Measurements from ENCODE around the gene DENND5B.
"Not testable (repeated sequence)": the region's sequence is repeated elsewhere in the genome, so short reads cannot be mapped to it uniquely, and the experiment has no call there.

DENND5B gene

DNA sequence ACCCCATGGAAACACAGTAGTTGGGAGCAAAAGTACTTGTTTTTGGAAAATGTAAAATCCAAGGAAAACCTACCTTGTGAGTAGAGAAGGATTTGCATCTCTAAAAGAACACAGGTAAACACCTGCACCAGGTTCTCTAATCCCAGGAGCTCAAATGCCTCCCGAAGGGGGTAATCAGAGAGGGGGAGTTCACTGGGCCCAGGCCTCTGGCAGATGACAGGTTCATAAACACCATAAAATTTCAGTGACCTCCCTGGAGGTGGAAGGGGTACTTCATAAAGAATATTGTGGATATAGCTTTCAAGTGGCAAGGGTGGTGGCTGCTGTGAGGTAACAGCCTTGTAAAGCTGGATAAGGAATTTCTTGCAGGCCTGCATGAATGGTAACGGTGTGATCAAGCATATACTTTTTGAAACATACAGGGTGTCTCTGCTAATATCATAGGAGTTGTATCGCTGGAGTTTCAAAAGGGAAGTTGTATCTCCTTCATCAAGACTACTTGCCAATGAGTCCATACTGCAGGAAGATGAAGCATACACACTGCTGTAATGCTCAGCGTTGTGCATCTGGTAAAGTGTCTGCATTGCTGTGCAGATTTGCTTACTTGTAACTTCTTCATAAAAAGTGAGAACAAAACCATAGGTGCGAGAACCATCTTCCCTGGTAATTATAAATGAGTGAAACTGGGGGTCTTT lies 111.3 kb downstream of the DENND5B start:
- Mint-ChIP-seq H3K36me3 (no peaks in the 10 kb centered on the region), H3K4me1 (no peaks in the 10 kb centered on the region), H3K4me3 (no peak overlapping the region), H3K9me3 (no peaks in the 10 kb centered on the region), H3K27ac (no peak overlapping the region), H3K27me3 (no peaks in the 10 kb centered on the region)

DNA sequence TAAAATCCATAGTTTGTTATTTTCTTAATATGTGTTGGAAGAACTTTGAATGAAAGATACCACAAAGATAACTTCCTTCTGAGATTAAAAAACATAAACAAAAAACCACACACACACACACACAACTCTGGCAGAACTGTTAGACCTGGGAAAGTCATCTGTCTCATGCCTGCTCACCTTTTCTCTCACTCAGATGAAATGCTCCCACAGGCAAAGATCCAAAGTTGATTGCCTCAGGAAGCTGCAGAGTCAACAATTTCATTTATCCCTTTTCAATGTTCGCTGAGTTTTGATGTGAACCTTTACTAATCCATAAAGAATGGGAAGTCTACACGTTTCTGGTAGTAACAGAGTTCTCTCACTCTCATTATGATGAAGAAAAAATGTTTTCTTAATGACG lies 112.0 kb downstream of the DENND5B start:
- Mint-ChIP-seq H3K4me3 (no peak overlapping the region), H3K27me3 (no peaks in the 10 kb centered on the region), H3K27ac (no peak overlapping the region), H3K9me3 (no peaks in the 10 kb centered on the region), H3K36me3 (no peaks in the 10 kb centered on the region), H3K4me1 (no peaks in the 10 kb centered on the region)

DNA sequence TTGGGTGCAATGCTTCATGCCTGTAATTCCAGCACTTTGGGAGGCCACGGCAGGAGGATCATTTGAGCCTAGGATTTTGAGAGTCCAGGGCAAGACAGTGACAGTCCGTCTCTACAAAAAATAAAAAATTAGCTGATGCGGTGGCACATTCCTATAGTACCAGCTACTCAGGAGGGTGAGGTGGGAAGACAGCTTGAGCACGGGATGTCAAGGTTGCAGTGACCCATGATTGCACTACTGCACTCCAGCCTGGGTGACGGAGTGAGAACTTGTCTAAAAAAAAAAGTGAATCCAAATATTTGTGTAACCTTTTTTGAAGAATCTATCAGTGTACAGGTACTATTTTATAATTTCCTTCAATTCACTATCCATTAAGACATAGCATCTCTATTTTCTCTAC lies 112.5 kb downstream of the DENND5B start:
- H3K4me1 Mint-ChIP-seq = no peaks in the 10 kb centered on the region
- no peak overlapping the region for H3K27ac Mint-ChIP-seq
- H3K4me3 Mint-ChIP-seq = no peak overlapping the region
- no peaks in the 10 kb centered on the region for H3K9me3 Mint-ChIP-seq
- no peaks in the 10 kb centered on the region for H3K27me3 Mint-ChIP-seq
- no peaks in the 10 kb centered on the region for H3K36me3 Mint-ChIP-seq

DNA sequence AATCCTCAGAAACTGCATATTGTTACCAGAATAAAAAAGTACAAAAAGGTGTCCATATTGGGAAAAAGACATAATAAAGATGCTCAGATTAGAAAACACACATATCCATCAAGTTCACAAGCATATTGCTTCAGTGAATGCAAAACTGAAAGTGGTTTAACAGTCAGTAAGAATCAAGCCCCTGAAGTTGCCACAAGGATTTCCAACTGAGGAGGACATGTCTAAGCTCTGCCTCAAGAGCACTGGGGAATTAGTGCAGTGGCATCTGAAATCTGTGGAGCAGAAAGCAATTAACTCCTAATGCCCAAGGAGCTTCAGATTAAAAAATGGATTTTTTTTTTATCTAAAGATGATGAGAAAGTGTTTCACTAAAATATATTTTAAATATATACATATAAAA lies 113.2 kb downstream of the DENND5B start:
- Mint-ChIP-seq H3K4me1 (no peaks in the 10 kb centered on the region), H3K4me3 (no peak overlapping the region), H3K9me3 (no peaks in the 10 kb centered on the region), H3K27me3 (no peaks in the 10 kb centered on the region), H3K27ac (no peak overlapping the region), H3K36me3 (no peaks in the 10 kb centered on the region)

DNA sequence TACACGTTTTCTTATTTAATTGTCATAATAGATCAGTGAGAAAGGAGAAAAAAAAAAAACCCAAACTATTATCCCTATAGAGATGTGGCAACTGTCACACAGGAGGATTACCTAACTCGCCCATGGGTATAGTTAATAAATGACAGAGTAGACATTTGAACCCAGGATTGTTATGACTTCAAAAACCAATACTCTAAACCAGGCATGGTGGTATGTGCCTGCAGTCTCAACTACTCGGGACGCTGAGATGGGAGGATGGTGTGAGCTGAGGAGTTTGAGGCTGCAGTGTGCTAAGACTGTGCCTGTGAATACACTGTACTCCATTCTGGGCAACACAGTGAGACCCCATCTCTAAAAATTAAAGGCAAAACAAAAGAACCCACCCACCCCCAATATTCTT lies 114.5 kb downstream of the DENND5B start:
- no peaks in the 10 kb centered on the region for H3K4me1 Mint-ChIP-seq
- H3K9me3 Mint-ChIP-seq = no peaks in the 10 kb centered on the region
- H3K27me3 Mint-ChIP-seq = no peaks in the 10 kb centered on the region
- peak overlapping the region; percentile 5 for H3K27ac Mint-ChIP-seq
- H3K4me3 Mint-ChIP-seq = no peak overlapping the region
- no peaks in the 10 kb centered on the region for H3K36me3 Mint-ChIP-seq

DNA sequence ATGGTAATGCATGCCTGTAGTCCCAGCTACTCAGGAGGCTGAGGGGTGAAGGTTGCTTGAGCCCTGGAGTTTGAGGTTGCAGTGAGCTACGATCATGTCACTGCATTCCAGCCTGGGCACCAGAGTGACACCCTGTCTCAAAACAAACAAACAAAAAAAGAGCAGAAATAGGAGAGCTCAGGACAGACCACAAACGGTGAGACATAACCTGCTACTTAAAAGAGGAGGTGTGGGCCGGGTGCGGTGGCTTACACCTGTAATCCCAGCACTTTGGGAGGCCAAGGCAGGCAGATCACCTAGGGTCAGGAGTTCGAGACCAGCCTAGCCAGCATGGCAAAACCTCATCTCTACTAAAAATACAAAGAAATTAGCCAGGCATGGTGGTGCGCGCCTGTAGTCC lies 115.3 kb downstream of the DENND5B start:
- not testable (repeated sequence) for H3K27ac Mint-ChIP-seq, H3K4me3 Mint-ChIP-seq, H3K4me1 Mint-ChIP-seq, H3K9me3 Mint-ChIP-seq, H3K36me3 Mint-ChIP-seq, H3K27me3 Mint-ChIP-seq

DNA sequence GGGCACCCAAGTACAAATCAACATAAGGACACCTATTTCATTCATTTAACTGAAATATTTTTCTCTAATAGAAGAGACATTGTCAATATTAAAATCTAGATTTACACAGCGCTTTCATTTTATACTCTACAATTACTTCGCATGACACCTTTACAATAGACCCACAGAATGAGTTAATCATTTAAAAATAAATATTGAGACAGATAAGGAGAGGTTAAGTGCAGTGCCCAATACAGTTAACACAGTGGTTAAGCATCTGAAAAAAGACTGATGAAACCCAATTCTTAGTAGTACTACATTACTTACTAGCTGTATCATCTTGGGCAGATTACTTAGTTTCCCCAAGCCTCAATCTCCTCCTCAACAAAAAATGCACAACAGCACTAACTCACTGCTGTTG lies 116.2 kb downstream of the DENND5B start:
- Mint-ChIP-seq H3K27me3 (no peaks in the 10 kb centered on the region), H3K36me3 (no peaks in the 10 kb centered on the region), H3K9me3 (no peaks in the 10 kb centered on the region), H3K4me3 (no peak overlapping the region), H3K27ac (no peak overlapping the region), H3K4me1 (no peaks in the 10 kb centered on the region)

DNA sequence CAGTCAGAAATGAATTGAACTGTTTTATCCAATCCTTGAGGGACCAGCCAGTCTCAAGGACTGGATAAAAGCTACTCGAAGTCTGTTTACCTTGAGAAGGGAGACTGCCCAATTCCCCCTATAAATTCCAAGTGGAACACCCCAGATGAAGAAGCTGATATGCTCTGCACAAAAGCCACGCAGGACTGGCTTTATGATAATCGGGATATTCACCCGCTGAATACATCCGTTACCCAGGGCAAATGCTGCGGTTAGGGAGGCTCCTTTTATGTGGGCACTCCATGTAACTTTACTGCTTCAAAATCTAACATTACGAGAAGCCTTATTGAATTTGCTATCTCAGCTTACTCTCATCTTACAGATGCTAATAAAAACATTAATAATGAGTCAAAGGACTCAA lies 119.1 kb downstream of the DENND5B start:
- Mint-ChIP-seq H3K4me1 (no peaks in the 10 kb centered on the region), H3K36me3 (no peaks in the 10 kb centered on the region), H3K27me3 (no peaks in the 10 kb centered on the region), H3K9me3 (no peaks in the 10 kb centered on the region), H3K4me3 (no peak overlapping the region), H3K27ac (no peak overlapping the region)

DNA sequence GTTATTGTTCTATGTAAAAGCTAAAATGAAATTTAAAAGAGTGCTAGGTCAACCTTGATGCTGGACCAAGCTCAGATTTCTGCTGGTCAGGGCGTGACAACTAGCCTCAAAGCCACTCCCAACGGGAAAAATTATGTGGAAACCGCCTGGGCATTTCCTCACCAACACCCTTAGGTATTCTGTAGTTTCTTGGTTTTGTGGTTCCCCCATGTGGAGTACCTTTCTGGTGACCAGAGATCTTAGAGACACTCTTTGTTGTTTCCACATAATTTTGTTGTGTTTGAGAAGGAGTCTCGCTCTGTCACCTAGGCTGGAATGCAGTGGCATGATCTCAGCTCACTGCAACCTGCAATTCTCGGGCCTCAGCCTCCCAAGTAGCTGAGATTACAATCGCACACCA lies 119.9 kb downstream of the DENND5B start:
- no peak overlapping the region for H3K27ac Mint-ChIP-seq
- no peak overlapping the region for H3K4me3 Mint-ChIP-seq
- no peaks in the 10 kb centered on the region for H3K36me3 Mint-ChIP-seq
- H3K9me3 Mint-ChIP-seq = no peaks in the 10 kb centered on the region
- no peaks in the 10 kb centered on the region for H3K27me3 Mint-ChIP-seq
- H3K4me1 Mint-ChIP-seq = no peaks in the 10 kb centered on the region

DNA sequence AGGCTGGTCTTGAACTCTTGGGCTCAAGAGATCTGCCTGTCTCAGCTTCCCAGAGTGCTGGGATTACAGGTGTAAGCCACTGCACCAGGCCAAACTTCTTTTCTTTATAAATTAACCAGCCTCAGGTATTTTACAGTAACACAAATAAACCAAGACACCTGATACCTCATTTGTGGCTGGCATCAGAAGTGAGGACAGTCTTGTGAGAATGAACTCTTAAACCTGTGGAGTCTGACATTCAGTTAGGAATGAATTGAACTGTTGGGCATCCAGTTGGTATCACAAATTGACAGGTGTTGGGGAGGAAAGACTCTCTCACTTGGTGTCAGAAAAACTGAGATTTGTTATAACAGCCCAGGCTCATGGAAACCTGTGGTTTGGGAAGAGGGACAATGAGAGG lies 120.5 kb downstream of the DENND5B start:
- Mint-ChIP-seq H3K27me3 (peaks cover 3% of the 10 kb centered on the region), H3K9me3 (no peaks in the 10 kb centered on the region), H3K36me3 (no peaks in the 10 kb centered on the region), H3K4me3 (no peak overlapping the region), H3K27ac (no peak overlapping the region), H3K4me1 (no peaks in the 10 kb centered on the region)

DNA sequence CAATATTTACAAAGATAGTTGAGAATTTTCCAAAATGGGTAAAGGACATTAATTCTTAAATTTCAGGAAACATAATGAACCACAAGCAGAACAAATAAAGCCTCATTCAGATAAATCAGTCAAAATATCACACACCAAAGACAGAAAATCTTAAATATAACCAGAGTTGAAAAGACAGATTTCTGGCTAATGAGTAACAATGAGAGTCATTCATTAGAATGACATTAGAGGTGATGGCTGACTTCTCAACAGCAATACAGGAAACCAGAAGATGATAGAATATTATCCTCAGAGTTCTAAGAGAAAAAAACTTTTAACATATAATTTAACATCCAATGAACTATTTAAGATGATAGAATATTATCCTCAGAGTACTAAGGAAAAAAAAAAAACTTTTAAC lies 124.2 kb downstream of the DENND5B start:
- Mint-ChIP-seq H3K27ac (no peak overlapping the region), H3K4me3 (no peak overlapping the region), H3K36me3 (no peaks in the 10 kb centered on the region), H3K9me3 (no peaks in the 10 kb centered on the region), H3K4me1 (no peaks in the 10 kb centered on the region), H3K27me3 (peaks cover 3% of the 10 kb centered on the region)

DNA sequence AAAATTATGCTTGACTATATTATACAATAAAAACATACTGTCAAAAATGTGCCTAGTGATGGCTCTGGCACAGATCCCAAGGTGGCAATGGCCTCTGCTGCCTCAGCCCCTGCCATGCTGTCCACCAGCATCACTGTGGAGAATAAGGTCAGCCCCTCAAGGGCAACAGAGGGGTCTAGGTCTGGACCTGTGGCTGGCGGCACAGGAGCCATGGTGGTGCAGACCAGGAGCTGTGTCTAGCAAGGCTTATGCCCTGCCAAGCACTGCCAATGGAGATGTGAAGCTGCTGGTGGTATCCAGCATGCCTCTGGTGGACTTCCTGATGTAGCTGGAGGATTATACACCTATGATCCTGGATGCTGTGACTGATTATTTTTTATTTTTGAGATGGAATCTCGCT lies 125.9 kb downstream of the DENND5B start:
- Mint-ChIP-seq H3K9me3 (no peaks in the 10 kb centered on the region), H3K4me1 (no peaks in the 10 kb centered on the region), H3K27me3 (peaks cover 3% of the 10 kb centered on the region), H3K4me3 (no peak overlapping the region), H3K27ac (no peak overlapping the region), H3K36me3 (no peaks in the 10 kb centered on the region)

DNA sequence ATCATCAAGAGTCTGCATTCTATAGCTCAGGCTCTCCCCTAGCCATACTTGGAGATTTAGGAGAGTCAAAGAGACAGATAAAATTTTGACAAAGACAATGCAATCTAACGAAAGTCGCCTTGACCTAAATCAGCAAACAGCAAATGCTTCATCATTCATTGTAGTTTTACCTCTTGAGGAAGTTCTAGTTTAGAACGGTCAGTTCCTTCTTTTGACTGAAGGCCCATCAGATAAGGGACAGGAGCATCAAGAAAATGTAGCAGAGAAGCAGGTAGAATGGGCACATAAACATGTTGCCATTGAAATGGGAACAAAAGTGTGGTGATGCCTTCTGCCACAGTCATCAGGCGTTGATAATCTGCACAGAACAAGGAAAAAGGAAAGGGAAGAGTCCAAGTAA lies 130.9 kb downstream of the DENND5B start:
- no peaks in the 10 kb centered on the region for H3K4me1 Mint-ChIP-seq
- H3K27me3 Mint-ChIP-seq = no peaks in the 10 kb centered on the region
- H3K27ac Mint-ChIP-seq = no peak overlapping the region
- no peaks in the 10 kb centered on the region for H3K9me3 Mint-ChIP-seq
- H3K36me3 Mint-ChIP-seq = peaks cover 2% of the 10 kb centered on the region
- H3K4me3 Mint-ChIP-seq = no peak overlapping the region

DNA sequence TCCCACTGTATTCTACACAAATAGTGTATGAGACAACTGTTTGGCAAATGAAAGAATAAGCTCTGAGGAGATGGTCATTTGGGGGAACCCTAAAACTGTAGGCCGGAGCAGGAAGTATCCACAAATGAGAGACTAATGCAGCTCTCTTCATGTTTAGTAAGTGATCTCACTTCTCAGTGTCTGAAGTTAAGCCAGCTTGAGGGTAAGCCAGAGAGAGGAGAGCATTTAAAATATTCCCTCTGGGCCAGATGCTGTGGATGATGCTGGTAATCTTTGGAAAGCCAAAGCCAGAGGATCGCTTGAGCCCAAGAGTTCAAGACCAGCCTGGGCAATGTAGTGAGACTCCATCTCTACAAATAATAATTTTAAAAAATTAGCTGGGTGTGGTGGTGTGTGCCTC lies 134.4 kb downstream of the DENND5B start:
- no peak overlapping the region for H3K4me3 Mint-ChIP-seq
- no peaks in the 10 kb centered on the region for H3K9me3 Mint-ChIP-seq
- no peak overlapping the region for H3K27ac Mint-ChIP-seq
- no peaks in the 10 kb centered on the region for H3K27me3 Mint-ChIP-seq
- peaks cover 2% of the 10 kb centered on the region for H3K36me3 Mint-ChIP-seq
- H3K4me1 Mint-ChIP-seq = no peaks in the 10 kb centered on the region

DNA sequence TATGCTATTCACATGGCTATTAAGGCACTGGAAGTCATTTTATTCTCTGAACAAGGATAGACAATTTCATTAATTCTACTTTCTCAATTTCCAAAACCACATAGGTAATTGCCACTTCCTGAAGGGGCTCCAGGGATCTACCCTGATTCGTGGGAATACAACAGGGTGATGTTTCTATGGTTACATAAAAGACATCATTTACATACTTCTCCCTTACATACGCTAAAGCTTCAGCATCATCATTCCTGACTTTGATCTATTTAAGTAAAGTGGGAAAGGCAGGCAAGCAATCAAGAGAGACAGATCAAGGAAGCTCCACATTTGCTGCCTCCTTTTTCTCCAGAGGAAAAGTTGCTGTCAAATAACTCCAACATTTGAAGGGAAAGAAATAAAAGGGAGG lies 146.2 kb downstream of the DENND5B start:
- no peak overlapping the region for H3K4me3 Mint-ChIP-seq
- H3K27me3 Mint-ChIP-seq = peaks cover 2% of the 10 kb centered on the region
- no peaks in the 10 kb centered on the region for H3K4me1 Mint-ChIP-seq
- no peak overlapping the region for H3K27ac Mint-ChIP-seq
- H3K36me3 Mint-ChIP-seq = no peaks in the 10 kb centered on the region
- H3K9me3 Mint-ChIP-seq = no peaks in the 10 kb centered on the region

DNA sequence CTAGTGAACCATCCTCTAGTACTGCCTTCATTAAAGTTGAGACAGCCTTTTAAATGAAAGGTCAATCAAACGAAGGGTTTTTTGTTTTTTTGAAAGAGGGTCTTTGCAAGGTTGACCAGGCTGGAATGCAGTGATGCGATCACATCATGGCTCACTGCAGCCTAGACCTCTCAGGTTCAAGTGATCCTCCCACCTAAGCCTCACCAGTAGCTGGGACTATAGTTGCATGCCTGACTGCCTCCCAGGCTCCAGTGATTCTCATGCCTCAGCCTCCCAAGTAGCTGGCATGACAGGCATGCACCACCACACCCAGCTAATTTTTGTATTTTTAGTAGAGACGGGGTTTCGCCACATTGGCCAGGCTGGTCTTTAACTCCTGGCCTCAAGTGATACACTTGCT lies 150.3 kb downstream of the DENND5B start:
- Mint-ChIP-seq H3K36me3 (no peaks in the 10 kb centered on the region), H3K4me1 (no peaks in the 10 kb centered on the region), H3K27ac (no peak overlapping the region), H3K4me3 (no peak overlapping the region), H3K27me3 (peaks cover 2% of the 10 kb centered on the region), H3K9me3 (no peaks in the 10 kb centered on the region)

DNA sequence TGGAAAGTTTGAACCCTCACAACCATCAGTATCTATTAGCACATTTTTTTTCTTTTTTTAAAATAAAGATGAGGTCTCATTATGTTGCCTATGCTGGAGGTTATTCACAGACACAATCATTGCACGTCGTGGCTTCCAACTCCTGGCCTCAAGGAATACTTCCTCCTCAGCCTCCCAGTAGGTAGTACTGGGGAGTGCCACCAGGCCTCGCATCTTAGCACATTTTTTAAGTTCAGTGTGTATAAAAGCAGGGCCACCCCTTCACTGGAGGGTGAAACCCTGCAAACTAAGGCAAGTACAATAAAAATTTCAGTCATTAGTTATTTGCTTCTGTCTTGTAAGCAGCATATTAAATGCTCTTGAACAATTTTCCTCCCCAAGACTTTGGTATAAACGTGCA lies 150.8 kb downstream of the DENND5B start:
- no peak overlapping the region for H3K4me3 Mint-ChIP-seq
- H3K4me1 Mint-ChIP-seq = no peaks in the 10 kb centered on the region
- H3K27me3 Mint-ChIP-seq = peaks cover 1% of the 10 kb centered on the region
- H3K36me3 Mint-ChIP-seq = no peaks in the 10 kb centered on the region
- H3K27ac Mint-ChIP-seq = no peak overlapping the region
- H3K9me3 Mint-ChIP-seq = no peaks in the 10 kb centered on the region
